ENCODE data around the gene SRSF5.

Gene SRSF5

GRCh38 chr14:69771136-69771535 lies 4.2 kb downstream of the SRSF5 start:
- DNase-seq (ENCODE audit: low read depth): no peak

GRCh38 chr14:69772082-69773017 lies 5.4 kb downstream of the SRSF5 start:
- DNase-seq (ENCODE audit: low read depth): no peak

GRCh38 chr14:69773571-69774276 lies 6.8 kb downstream of the SRSF5 start:
- no peak for DNase-seq (ENCODE audit: low read depth)

GRCh38 chr14:69775012-69775411 lies 8.1 kb downstream of the SRSF5 start:
- DNase-seq (ENCODE audit: low read depth): no peak

GRCh38 chr14:69776875-69777453 lies 10.0 kb downstream of the SRSF5 start:
- DNase-seq (ENCODE audit: low read depth): no peak

GRCh38 chr14:69779088-69779487 lies 12.1 kb downstream of the SRSF5 start:
- no peak for DNase-seq (ENCODE audit: low read depth)

GRCh38 chr14:69780092-69780491 lies 13.2 kb downstream of the SRSF5 start:
- DNase-seq (ENCODE audit: low read depth): no peak

GRCh38 chr14:69780952-69781351 lies 14.0 kb downstream of the SRSF5 start:
- no peak for DNase-seq (ENCODE audit: low read depth)

- no peak for DNase-seq (ENCODE audit: low read depth)
These were observed 18.0 kb downstream of the SRSF5 start for GRCh38 chr14:69784942-69785341.

- DNase-seq (ENCODE audit: low read depth): no peak
These were observed 19.7 kb downstream of the SRSF5 start for GRCh38 chr14:69786603-69787002.

- no peak for DNase-seq (ENCODE audit: low read depth)
These were observed 22.2 kb downstream of the SRSF5 start for GRCh38 chr14:69789118-69789640.

- no peak for DNase-seq (ENCODE audit: low read depth)
These were observed 26.0 kb downstream of the SRSF5 start for GRCh38 chr14:69792887-69793421.

GRCh38 chr14:69794791-69795190 lies 27.8 kb downstream of the SRSF5 start:
- DNase-seq (ENCODE audit: low read depth): no peak

GRCh38 chr14:69795691-69796090 lies 28.7 kb downstream of the SRSF5 start:
- no peak for DNase-seq (ENCODE audit: low read depth)

- no peak for DNase-seq (ENCODE audit: low read depth)
These were observed 30.0 kb downstream of the SRSF5 start, which contains the start of gene SLC10A1 for GRCh38 chr14:69796797-69797500. Gene SLC10A1, minus strand, starts transcription at chr14:69797241. Its CDS starts 86 bp downstream, at chr14:69797155.

GRCh38 chr14:69797573-69798338 lies 30.8 kb downstream of the SRSF5 start:
- DNase-seq (ENCODE audit: low read depth): no peak

GRCh38 chr14:69798339-69798735 lies 31.4 kb downstream of the SRSF5 start:
- no peak for DNase-seq (ENCODE audit: low read depth)

GRCh38 chr14:69803753-69804152 lies 36.8 kb downstream of the SRSF5 start:
- no peak for DNase-seq (ENCODE audit: low read depth)

GRCh38 chr14:69804902-69805301 lies 38.0 kb downstream of the SRSF5 start:
- no peak for DNase-seq (ENCODE audit: low read depth)

- no peak for DNase-seq (ENCODE audit: low read depth)
These were observed 40.2 kb downstream of the SRSF5 start for GRCh38 chr14:69807192-69807591.
